GM12878 (cell line): ENCODE measurements around the gene LIN7A. TPM values are rescaled to one million over a fixed set of nuclear protein-coding genes. Genes with fewer than 3 reads are reported as not detected.

Experiments used
- ATAC-seq: fragments of 200-7000 bp; cut with Tn5 transposase; 3 replicates; pipeline ENCODE4 v1.9.1; 2020; ENCODE audit warnings: mild to moderate bottlenecking, moderate library complexity
- BruUV-seq: library from RNA; stranded (reverse); fragments of 400-500 nt; replicated peaks from 2 replicates; lab custom pipeline; 2021; lab: Mats Ljungman, UMichigan
- CTCF ChIA-PET: fragments of 300-600 bp; sonication (Branson Sonifier 250); formaldehyde crosslinking; extraction: SDS; loops from one replicate; lab custom pipeline; 2021; ENCODE audit warnings: inconsistent platforms; lab: Yijun Ruan, JAX
- POLR2A ChIA-PET: fragments of 350-600 bp; formaldehyde crosslinking; extraction: SDS; loops from one replicate; lab custom pipeline; 2021; ENCODE audit warnings: inconsistent platforms; lab: Charles Lee
- RAD21 ChIA-PET: fragments of 300-600 bp; sonication (Branson Sonifier 250); formaldehyde crosslinking; loops from one replicate; lab custom pipeline; 2023; ENCODE audit warnings: antibody characterized with exemption; ENCODE audit not compliant: unreplicated experiment; lab: Charles Lee
- SMC1A ChIA-PET: fragments of 300-600 bp; sonication (Branson Sonifier 250); formaldehyde crosslinking; loops from one replicate; lab custom pipeline; 2023; ENCODE audit not compliant: unreplicated experiment, uncharacterized antibody; lab: Charles Lee
- DNase-seq: peaks from one replicate; pipeline ENCODE4 v3.0.0-alpha.2; 2011; ENCODE audit warnings: low read depth, low spot score
- FAIRE-seq: peaks from 3 replicates; lab custom pipeline; 2011; peaks lifted over from hg19 to GRCh38; lab: Jason Lieb, UNC
- H2AFZ ChIP-seq: 2 replicates; pipeline ENCODE4 v1.6.0; 2011; ENCODE audit warnings: low read depth, low read length, control low read depth; ENCODE audit not compliant: control insufficient read depth
- H3K27ac ChIP-seq: 2 replicates; pipeline ENCODE4 v1.5.1; 2011; ENCODE audit warnings: control low read depth; ENCODE audit not compliant: control insufficient read depth, insufficient read depth
- H3K27me3 ChIP-seq, 2 experiments: replicated peaks in 1 of 2; 2 replicates each; pipeline versions ENCODE4 v1.6.0 to v1.6.1; 2011; ENCODE audit warnings: low read length in 1 of 2; ENCODE audit not compliant: control insufficient read depth in 2 of 2, insufficient read depth in 2 of 2
- H3K36me3 ChIP-seq, 2 experiments: 2 replicates each; pipeline ENCODE4 v1.5.1; 2011; ENCODE audit warnings: low read length in 1 of 2; ENCODE audit not compliant: control insufficient read depth in 2 of 2, insufficient read depth in 2 of 2
- H3K4me1 ChIP-seq: 2 replicates; pipeline ENCODE4 v1.6.1; 2011; ENCODE audit warnings: mild to moderate bottlenecking, low read length, moderate library complexity, mixed read lengths; ENCODE audit not compliant: control insufficient read depth, insufficient read depth
- H3K4me2 ChIP-seq: 2 replicates; pipeline ENCODE4 v1.6.0; 2011; ENCODE audit warnings: control low read depth; ENCODE audit not compliant: control insufficient read depth, insufficient read depth
- H3K4me3 ChIP-seq: fragments of 200-600 bp; sonication (generic); 2 replicates; pipeline ENCODE4 v1.5.1; 2016
- H3K79me2 ChIP-seq: 2 replicates; pipeline ENCODE4 v1.6.0; 2011; ENCODE audit warnings: low read length; ENCODE audit not compliant: control insufficient read depth, insufficient read depth
- H3K9ac ChIP-seq: 2 replicates; pipeline ENCODE4 v1.8.0; 2011; ENCODE audit warnings: low read length, control low read depth, mixed read lengths; ENCODE audit not compliant: control insufficient read depth, insufficient read depth
- H3K9me3 ChIP-seq: replicated peaks from 3 replicates; pipeline ENCODE4 v1.5.1; 2011; ENCODE audit warnings: mild to moderate bottlenecking, low read length; ENCODE audit not compliant: control insufficient read depth, insufficient read depth
- H4K20me1 ChIP-seq: 2 replicates; pipeline ENCODE4 v1.6.0; 2011; ENCODE audit not compliant: control insufficient read depth, insufficient read depth
- CBX5 ChIP-seq: sonication (generic); IDR thresholded peaks from 2 replicates; pipeline ENCODE4 v1.6.1; 2016; ENCODE audit warnings: low read depth, moderate library complexity, mild to moderate bottlenecking, inconsistent platforms
- GABPA ChIP-seq: IDR thresholded peaks from 2 replicates; pipeline ENCODE4 v1.6.1; 2014; ENCODE audit warnings: antibody characterized with exemption, low read depth, mild to moderate bottlenecking, inconsistent platforms
- HDAC6 ChIP-seq: fragments of 200-600 bp; sonication (generic); IDR thresholded peaks from one replicate; pipeline ENCODE4 v1.8.0; 2017; ENCODE audit warnings: antibody characterized with exemption; ENCODE audit not compliant: unreplicated experiment
- JUND ChIP-seq: IDR thresholded peaks from 2 replicates; pipeline ENCODE4 v1.6.1; 2012; ENCODE audit warnings: low read depth, mild to moderate bottlenecking, low read length, improper control_type of control experiment, moderate library complexity
- KDM1A ChIP-seq: fragments of 200-600 bp; sonication (generic); IDR thresholded peaks from 2 replicates; pipeline ENCODE4 v1.6.1; 2016; ENCODE audit warnings: borderline replicate concordance
- MEF2A ChIP-seq: IDR thresholded peaks from 2 replicates; pipeline ENCODE4 v1.6.1; 2011; ENCODE audit warnings: low read depth, mild to moderate bottlenecking, low read length, moderate library complexity; ENCODE audit not compliant: insufficient read depth
- MYC ChIP-seq: IDR thresholded peaks from 2 replicates; pipeline ENCODE4 v1.6.1; 2011; ENCODE audit warnings: mild to moderate bottlenecking, low read length, moderate library complexity, inconsistent platforms; ENCODE audit not compliant: insufficient read depth, insufficient replicate concordance, insufficient read length, severe bottlenecking
- NFIC ChIP-seq: IDR thresholded peaks from 2 replicates; pipeline ENCODE4 v1.6.1; 2012; ENCODE audit warnings: low read depth, mild to moderate bottlenecking, inconsistent platforms, low read length, moderate library complexity
- PAX5 ChIP-seq: IDR thresholded peaks from 2 replicates; pipeline ENCODE4 v1.6.1; 2011; ENCODE audit warnings: low read depth, low read length, borderline replicate concordance
- SMARCA5 ChIP-seq: fragments of 450-650 bp; IDR thresholded peaks from 2 replicates; pipeline ENCODE4 v1.6.1; 2017; ENCODE audit warnings: mild to moderate bottlenecking
- SP1 ChIP-seq: IDR thresholded peaks from one replicate; pipeline ENCODE4 v1.6.1; 2011; ENCODE audit warnings: low read depth, low read length
- SRF ChIP-seq, 2 experiments: IDR thresholded peaks; 2 replicates each; pipeline ENCODE4 v1.6.1; 2011; ENCODE audit warnings: low read depth in 2 of 2, low read length in 2 of 2, mild to moderate bottlenecking in 1 of 2, moderate library complexity in 1 of 2
- SUPT20H ChIP-seq: IDR thresholded peaks from 2 replicates; pipeline ENCODE4 v1.6.1; 2011; ENCODE audit warnings: low read depth, mild to moderate bottlenecking, low read length, moderate library complexity, borderline replicate concordance; ENCODE audit not compliant: control insufficient read depth
- TCF12 ChIP-seq: IDR thresholded peaks from 2 replicates; pipeline ENCODE4 v1.6.1; 2011; ENCODE audit warnings: low read depth, mild to moderate bottlenecking, low read length
- ZNF217 ChIP-seq: fragments of 450-650 bp; IDR thresholded peaks from 2 replicates; pipeline ENCODE4 v1.6.1; 2017; ENCODE audit warnings: antibody characterized with exemption, mild to moderate bottlenecking
- ZNF24 ChIP-seq: fragments of 450-650 bp; IDR thresholded peaks from 2 replicates; pipeline ENCODE4 v1.6.1; 2017; ENCODE audit warnings: antibody characterized with exemption, mild to moderate bottlenecking
- ZSCAN29 ChIP-seq: fragments of 450-650 bp; IDR thresholded peaks from 2 replicates; pipeline ENCODE4 v1.6.1; 2017; ENCODE audit warnings: mild to moderate bottlenecking, moderate library complexity
- WGBS: methylation state at CpG from one replicate; pipeline ENCODE4 v1.1.6; 2016; ENCODE audit warnings: low lambda C conversion rate; ENCODE audit not compliant: insufficient replicate concordance, insufficient coverage; ENCODE audit errors: missing lambda C conversion rate; 5-methylcytosine and 5-hydroxymethylcytosine counted together
- in situ Hi-C: fragments of 300-500 bp; cut with MboI; formaldehyde crosslinking; loops from 9 replicates; pipeline ENCODE4 v1.14.3; 2018; ENCODE audit warnings: mixed read lengths
- intact Hi-C: fragments of 100-400 bp; cut with micrococcal nuclease; formaldehyde crosslinking; loops from one replicate; pipeline ENCODE4 v1.14.2; 2022; ENCODE audit not compliant: unreplicated experiment
- polyA plus RNA-seq, 11 experiments: library from polyadenylated mRNA; depleted of rRNA in 4 of 11; unstranded in 6 of 11; stranded (reverse) in 5 of 11; fragments of >200 nt; fragmentation: Nextera tagmentation in 4 of 11; fragmentation: Illumina TruSeq in 1 of 11; extraction: Ambion mirVana in 4 of 11; extraction: Trizol in 1 of 11; gene quantifications; 1 replicate in 1 of 11; 2 replicates in 10 of 11; pipeline versions ENCODE4 v1.2.1 to v1.2.3, GENCODE V29; 2011 to 2016; ENCODE audit warnings: inconsistent platforms in 2 of 11, missing spikeins in 2 of 11, low read depth in 1 of 11
- total RNA-seq, 4 experiments: library from RNA; depleted of rRNA in 3 of 4; stranded (reverse); fragments of >200 nt in 3 of 4; fragmentation: Illumina TruSeq in 1 of 4; extraction: Trizol in 1 of 4; gene quantifications; 2 replicates each; pipeline versions ENCODE4 v1.2.1 to v1.2.3, GENCODE V29; 2013 to 2021
- TF ChIP-seq, protein P1 (sequence below): fragments of 150-350 bp; IDR thresholded peaks from 2 replicates; pipeline ENCODE4 v1.6.1; 2016; ENCODE audit warnings: low read depth, low read length

LIN7A gene
- total and polyA plus RNA-seq, 10 of the 15 experiments (the other 5 are each of a cell fraction or from before 2014, with no cell fraction given): 0.04 to 0.93 (median 0.35) TPM; not detected in 1

DNA sequence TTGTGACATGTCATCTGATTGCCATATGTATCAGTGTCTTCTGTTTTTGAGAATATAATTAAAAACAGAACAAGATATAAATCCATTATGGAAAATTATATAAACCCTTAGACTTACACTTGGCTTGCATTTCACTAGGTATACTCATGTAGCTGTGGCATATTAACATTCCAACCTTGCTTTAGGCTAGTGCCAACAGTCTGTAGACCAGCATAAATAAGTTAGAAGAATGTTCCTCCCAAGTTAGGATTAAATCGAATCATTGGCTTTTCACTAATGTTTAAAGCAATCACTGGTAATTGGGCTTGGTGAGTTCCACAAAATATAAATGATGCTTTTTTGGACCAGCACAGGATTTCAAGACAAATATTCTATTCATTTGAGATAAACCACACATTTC lies 103.0 kb downstream of the LIN7A start:
- Histone ChIP-seq H3K4me1 (0 out of 2 replicates have a peak, but pooled peaks cover 2% of the 10 kb centered on the region), H2AFZ (no peak overlapping the region), H3K79me2 (no peaks in the 10 kb centered on the region), H3K27ac (no peak overlapping the region), H3K9ac (no peak overlapping the region), H3K36me3 (no peaks in the 10 kb centered on the region), H4K20me1 (no peaks in the 10 kb centered on the region), H3K4me2 (no peak overlapping the region), H3K4me3 (no peak overlapping the region), H3K27me3 (no peaks in the 10 kb centered on the region), H3K9me3 (no peaks in the 10 kb centered on the region)
- ChIA-PET SMC1A (no interaction called here), RAD21 (no interaction called here), POLR2A (no interaction called here), CTCF (no interaction called here)
- intact Hi-C loops: no loop called here
- in situ Hi-C loops: no loop called here
- TF ChIP-seq MEF2A: no peak
- no peak for TF ChIP-seq PAX5
- no peak for TF ChIP-seq GABPA
- TF ChIP-seq NFIC: no peak
- no peak for TF ChIP-seq TCF12
- TF ChIP-seq, protein P1, sequence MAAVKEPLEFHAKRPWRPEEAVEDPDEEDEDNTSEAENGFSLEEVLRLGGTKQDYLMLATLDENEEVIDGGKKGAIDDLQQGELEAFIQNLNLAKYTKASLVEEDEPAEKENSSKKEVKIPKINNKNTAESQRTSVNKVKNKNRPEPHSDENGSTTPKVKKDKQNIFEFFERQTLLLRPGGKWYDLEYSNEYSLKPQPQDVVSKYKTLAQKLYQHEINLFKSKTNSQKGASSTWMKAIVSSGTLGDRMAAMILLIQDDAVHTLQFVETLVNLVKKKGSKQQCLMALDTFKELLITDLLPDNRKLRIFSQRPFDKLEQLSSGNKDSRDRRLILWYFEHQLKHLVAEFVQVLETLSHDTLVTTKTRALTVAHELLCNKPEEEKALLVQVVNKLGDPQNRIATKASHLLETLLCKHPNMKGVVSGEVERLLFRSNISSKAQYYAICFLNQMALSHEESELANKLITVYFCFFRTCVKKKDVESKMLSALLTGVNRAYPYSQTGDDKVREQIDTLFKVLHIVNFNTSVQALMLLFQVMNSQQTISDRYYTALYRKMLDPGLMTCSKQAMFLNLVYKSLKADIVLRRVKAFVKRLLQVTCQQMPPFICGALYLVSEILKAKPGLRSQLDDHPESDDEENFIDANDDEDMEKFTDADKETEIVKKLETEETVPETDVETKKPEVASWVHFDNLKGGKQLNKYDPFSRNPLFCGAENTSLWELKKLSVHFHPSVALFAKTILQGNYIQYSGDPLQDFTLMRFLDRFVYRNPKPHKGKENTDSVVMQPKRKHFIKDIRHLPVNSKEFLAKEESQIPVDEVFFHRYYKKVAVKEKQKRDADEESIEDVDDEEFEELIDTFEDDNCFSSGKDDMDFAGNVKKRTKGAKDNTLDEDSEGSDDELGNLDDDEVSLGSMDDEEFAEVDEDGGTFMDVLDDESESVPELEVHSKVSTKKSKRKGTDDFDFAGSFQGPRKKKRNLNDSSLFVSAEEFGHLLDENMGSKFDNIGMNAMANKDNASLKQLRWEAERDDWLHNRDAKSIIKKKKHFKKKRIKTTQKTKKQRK: no peak
- TF ChIP-seq CBX5: no peak
- TF ChIP-seq JUND: no peak
- no peak for TF ChIP-seq ZNF24
- TF ChIP-seq ZSCAN29: no peak
- TF ChIP-seq SUPT20H: no peak
- no peak for TF ChIP-seq KDM1A
- TF ChIP-seq SP1: no peak
- TF ChIP-seq HDAC6: no peak
- no peak for TF ChIP-seq SRF (IDR thresholded peaks at IDR 0.05; ENCODE audit: low read depth in 2 of 2, low read length in 2 of 2)
- TF ChIP-seq SMARCA5: no peak
- no peak for TF ChIP-seq MYC
- TF ChIP-seq ZNF217: no peak
- FAIRE-seq (no peak), ATAC-seq (no peak), DNase-seq (no peak)
- BruUV-seq: no TSS peak
- WGBS: 41% methylated on average over 1 of the region's 1 CpG
